ENCODE results near the gene ZNF860. TPM values are rescaled to one million over a fixed set of nuclear protein-coding genes. Genes with fewer than 3 reads are reported as not detected.

ZNF860 gene
- total RNA-seq, 2 donors from 2014 or later, result 3.7 to 4.4 TPM

GRCh38 chr3:31946484-31947081, 35.0 kb upstream of the ZNF860 start:
- H3K27me3 ChIP-seq (replicated peaks; ENCODE audit: insufficient read depth), result no peaks in the 10 kb centered on the region
- WGBS, result 92% methylated on average over 10 of the region's 10 CpGs

DNA sequence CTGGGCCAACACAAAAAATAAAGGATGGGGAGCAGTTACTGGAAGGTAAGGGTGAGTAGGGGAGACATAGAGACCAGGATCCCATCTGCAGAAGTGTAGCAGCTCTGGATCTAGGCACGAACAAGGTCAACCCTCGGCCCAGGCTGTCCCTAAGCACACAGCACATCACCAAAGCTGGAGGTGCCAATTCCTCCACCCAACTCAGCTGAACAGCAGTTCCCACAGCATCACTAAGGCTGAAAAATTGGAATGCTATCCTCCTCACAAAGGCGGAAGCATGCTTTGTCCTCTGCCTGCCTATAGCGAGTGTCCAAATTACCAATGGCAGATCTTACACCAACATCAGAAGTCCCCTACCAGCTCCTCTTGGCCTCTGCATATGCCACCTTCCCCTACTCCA, 34.4 kb upstream of the ZNF860 start:
- 94% methylated on average over 4 of the region's 4 CpGs for WGBS

More at GRCh38 chr3:31946484-31947081, 35.0 kb upstream of the ZNF860 start:
- Histone ChIP-seq H3K4me1 (replicated peaks) (no peaks in the 10 kb centered on the region), H3K4me3 (no peak overlapping the region), H3K36me3 (no peaks in the 10 kb centered on the region), H3K27ac (no peak overlapping the region), H3K9me3 (no peaks in the 10 kb centered on the region)
- intact Hi-C loops (cut with DNase I), result no loop called here
- no peak for TF ChIP-seq POLR2A (IDR thresholded peaks at IDR 0.05)
- TF ChIP-seq POLR2AphosphoS5 (IDR thresholded peaks at IDR 0.05), result no peak
- TF ChIP-seq, protein P1, sequence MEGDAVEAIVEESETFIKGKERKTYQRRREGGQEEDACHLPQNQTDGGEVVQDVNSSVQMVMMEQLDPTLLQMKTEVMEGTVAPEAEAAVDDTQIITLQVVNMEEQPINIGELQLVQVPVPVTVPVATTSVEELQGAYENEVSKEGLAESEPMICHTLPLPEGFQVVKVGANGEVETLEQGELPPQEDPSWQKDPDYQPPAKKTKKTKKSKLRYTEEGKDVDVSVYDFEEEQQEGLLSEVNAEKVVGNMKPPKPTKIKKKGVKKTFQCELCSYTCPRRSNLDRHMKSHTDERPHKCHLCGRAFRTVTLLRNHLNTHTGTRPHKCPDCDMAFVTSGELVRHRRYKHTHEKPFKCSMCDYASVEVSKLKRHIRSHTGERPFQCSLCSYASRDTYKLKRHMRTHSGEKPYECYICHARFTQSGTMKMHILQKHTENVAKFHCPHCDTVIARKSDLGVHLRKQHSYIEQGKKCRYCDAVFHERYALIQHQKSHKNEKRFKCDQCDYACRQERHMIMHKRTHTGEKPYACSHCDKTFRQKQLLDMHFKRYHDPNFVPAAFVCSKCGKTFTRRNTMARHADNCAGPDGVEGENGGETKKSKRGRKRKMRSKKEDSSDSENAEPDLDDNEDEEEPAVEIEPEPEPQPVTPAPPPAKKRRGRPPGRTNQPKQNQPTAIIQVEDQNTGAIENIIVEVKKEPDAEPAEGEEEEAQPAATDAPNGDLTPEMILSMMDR (IDR thresholded peaks at IDR 0.05), result no peak
- no peak for DNase-seq (ENCODE audit: low spot score)

GRCh38 chr3:31947671-31948091, 33.9 kb upstream of the ZNF860 start:
- DNase-seq (ENCODE audit: low spot score), result no peak
- H3K4me1 ChIP-seq (replicated peaks), result no peaks in the 10 kb centered on the region
- intact Hi-C loops (cut with DNase I), result no loop called here
- 66% methylated on average over 6 of the region's 6 CpGs for WGBS
- H3K27ac ChIP-seq, result no peak overlapping the region
- no peaks in the 10 kb centered on the region for H3K27me3 ChIP-seq (replicated peaks; ENCODE audit: insufficient read depth)
- no peaks in the 10 kb centered on the region for H3K9me3 ChIP-seq
- TF ChIP-seq POLR2A (IDR thresholded peaks at IDR 0.05) (no peak), POLR2AphosphoS5 (IDR thresholded peaks at IDR 0.05) (no peak)
- H3K36me3 ChIP-seq, result no peaks in the 10 kb centered on the region
- no peak overlapping the region for H3K4me3 ChIP-seq

More for the DNA sequence above, 34.4 kb upstream of the ZNF860 start:
- DNase-seq (ENCODE audit: low spot score), result no peak
- intact Hi-C loops (cut with DNase I), result no loop called here
- TF ChIP-seq POLR2A (IDR thresholded peaks at IDR 0.05) (no peak), POLR2AphosphoS5 (IDR thresholded peaks at IDR 0.05) (no peak)
- TF ChIP-seq, protein P1 (IDR thresholded peaks at IDR 0.05), result no peak
- Histone ChIP-seq H3K36me3 (no peaks in the 10 kb centered on the region), H3K9me3 (no peaks in the 10 kb centered on the region), H3K4me3 (no peak overlapping the region), H3K27ac (no peak overlapping the region), H3K27me3 (replicated peaks; ENCODE audit: insufficient read depth) (no peaks in the 10 kb centered on the region), H3K4me1 (replicated peaks) (no peaks in the 10 kb centered on the region)

DNA sequence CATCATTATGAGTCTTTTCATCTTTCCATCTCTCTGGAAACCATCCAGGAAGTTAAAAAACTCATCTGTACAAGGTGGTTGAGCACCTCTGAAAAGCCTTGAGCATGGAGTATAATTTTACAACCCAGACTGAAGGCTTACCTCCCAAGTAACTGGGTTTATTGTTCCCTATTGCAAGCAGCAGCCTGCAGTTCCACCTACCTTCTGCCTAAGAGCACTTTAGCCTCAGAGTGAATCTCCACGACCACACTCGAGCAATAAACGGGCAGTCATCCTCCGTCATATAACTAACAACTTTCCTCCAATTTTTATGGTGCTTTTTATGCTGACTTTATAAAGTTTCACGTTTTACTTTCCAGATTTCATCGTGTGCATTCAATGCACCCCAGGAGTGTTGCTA, 33.3 kb upstream of the ZNF860 start:
- H3K9me3 ChIP-seq, result no peaks in the 10 kb centered on the region
- no peak for DNase-seq (ENCODE audit: low spot score)
- WGBS, result 33% methylated on average over 6 of the region's 6 CpGs
- H3K27ac ChIP-seq, result no peak overlapping the region
- no peaks in the 10 kb centered on the region for H3K27me3 ChIP-seq (replicated peaks; ENCODE audit: insufficient read depth)
- H3K4me3 ChIP-seq, result no peak overlapping the region
- no peaks in the 10 kb centered on the region for H3K4me1 ChIP-seq (replicated peaks)
- H3K36me3 ChIP-seq, result no peaks in the 10 kb centered on the region
- intact Hi-C loops (cut with DNase I), result no loop called here
- TF ChIP-seq, protein P1 (IDR thresholded peaks at IDR 0.05), result no peak
- TF ChIP-seq POLR2A (IDR thresholded peaks at IDR 0.05), result no peak
- no peak for TF ChIP-seq POLR2AphosphoS5 (IDR thresholded peaks at IDR 0.05)

- no peak for DNase-seq (ENCODE audit: low spot score)
- intact Hi-C loops (cut with DNase I), result no loop called here
- Histone ChIP-seq H3K4me3 (no peak overlapping the region), H3K9me3 (no peaks in the 10 kb centered on the region), H3K36me3 (no peaks in the 10 kb centered on the region), H3K4me1 (replicated peaks) (no peaks in the 10 kb centered on the region), H3K27ac (no peak overlapping the region), H3K27me3 (replicated peaks; ENCODE audit: insufficient read depth) (no peaks in the 10 kb centered on the region)
- TF ChIP-seq POLR2A (IDR thresholded peaks at IDR 0.05) (no peak), POLR2AphosphoS5 (IDR thresholded peaks at IDR 0.05) (no peak)
- TF ChIP-seq, protein P1 (IDR thresholded peaks at IDR 0.05), result no peak
- WGBS, result 98% methylated on average over 4 of the region's 4 CpGs
Measured at GRCh38 chr3:31952205-31952604, 29.3 kb upstream of the ZNF860 start.

Measured in prostate gland (tissue), 2 donors.